GM19397 (cell line): ENCODE results near the gene RCL1.
"Not testable (repeated sequence)": the region's sequence is repeated elsewhere in the genome, so short reads cannot be mapped to it uniquely, and the experiment has no call there.

Experiments used
- ATAC-seq: cut with Tn5 transposase; IDR thresholded peaks from one replicate; pipeline ENCODE4 v1.9.1; 2021; ENCODE audit warnings: mild to moderate bottlenecking, moderate library complexity; ENCODE audit not compliant: unreplicated experiment

Gene RCL1

DNA sequence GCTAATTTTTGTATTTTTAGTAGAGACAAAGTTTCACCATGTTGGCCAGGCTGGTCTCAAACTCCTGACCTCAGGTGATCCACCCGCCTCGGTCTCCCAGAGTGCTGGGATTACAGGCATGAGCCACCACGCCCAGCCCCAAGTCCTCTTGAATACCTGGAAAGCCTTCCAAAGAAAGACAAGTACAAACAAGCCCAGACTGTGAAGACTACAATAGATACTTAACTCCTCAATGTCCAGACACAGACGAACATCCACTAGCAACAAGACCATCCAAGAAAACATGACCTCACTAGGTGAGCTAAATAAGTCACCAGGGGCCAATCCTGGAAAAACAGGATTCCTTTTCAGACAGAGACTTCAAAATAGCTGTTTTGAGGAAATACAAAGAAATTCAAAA, 9.6 kb upstream of the RCL1 start:
- not testable (repeated sequence) for ATAC-seq

- ATAC-seq: no peak
These were observed 8.3 kb upstream of the RCL1 start for GRCh38 chr9:4784403-4784802.

DNA sequence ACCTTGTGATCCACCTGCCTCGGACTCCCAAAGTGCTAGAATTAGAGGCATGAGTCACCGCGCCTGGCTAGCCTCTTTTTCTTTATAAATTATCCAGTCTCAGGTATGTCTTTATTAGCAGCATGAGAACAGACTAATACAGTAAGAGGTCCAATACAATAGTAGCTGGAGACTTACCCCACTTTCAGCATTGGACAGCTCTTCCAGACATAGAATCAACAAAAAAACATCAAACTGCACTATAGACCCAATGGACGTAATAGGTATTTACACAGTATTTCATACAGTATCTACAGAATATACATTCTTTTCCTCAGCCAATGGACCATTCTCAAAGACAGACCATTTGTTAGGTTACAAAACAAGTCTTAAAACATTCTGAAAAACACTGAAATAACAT, 6.1 kb upstream of the RCL1 start:
- ATAC-seq: no peak

GRCh38 chr9:4787876-4788275, 4.9 kb upstream of the RCL1 start:
- no peak for ATAC-seq

- no peak for ATAC-seq
These were observed 4.0 kb upstream of the RCL1 start for GRCh38 chr9:4788703-4789102.

GRCh38 chr9:4792054-4792571, 631 bp upstream of the RCL1 start:
- ATAC-seq: peak; percentile 25

DNA sequence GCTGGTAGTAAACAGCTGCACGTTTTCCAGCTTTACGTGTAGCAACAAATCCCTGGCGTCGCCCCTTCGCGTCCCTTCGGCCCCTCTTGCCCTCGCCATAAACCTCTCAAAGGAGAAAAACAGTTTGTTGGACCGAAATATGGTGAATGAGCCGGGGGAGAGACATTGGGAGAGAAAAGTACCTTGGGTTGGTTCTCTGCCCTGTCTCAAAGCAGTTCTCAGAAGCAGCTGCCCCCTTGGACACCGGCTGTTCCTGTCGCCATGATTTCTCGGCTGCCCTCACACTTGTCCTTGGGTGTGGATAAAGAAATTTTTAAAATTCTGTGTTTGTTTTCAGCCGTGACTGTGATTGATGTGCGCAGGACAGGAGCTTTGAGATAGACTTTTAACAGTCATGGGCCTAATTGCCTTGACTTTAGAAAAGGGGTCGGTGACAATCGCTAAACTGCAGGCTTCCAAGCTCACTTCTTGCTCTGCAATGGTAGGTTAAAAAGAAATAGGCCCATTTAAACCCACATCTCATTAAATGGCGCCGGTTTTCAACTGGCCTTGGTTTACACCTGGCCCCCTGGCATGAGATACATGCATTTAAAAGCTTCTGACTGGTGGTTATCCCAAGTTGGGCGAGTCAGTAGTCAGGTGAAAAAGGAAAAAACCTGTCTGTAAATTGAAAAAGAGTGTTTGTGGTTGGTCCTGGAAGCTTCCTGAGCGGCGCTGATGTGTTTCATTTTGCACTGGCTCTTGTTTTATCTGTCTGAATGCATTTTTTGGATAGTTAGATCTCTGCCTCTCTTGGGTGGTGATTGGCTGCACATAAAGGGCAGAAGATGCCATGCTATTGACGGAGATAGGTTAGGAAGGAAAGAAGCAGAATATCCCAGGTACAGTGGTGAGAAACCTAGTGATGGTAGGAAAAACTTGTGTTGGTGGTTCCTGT, 983 bp downstream of the RCL1 start:
- ATAC-seq: no peak

- no peak for ATAC-seq
These were observed 1.9 kb downstream of the RCL1 start for GRCh38 chr9:4794691-4795090.

- ATAC-seq: not testable (repeated sequence)
These were observed 2.4 kb downstream of the RCL1 start for GRCh38 chr9:4795108-4795507.

DNA sequence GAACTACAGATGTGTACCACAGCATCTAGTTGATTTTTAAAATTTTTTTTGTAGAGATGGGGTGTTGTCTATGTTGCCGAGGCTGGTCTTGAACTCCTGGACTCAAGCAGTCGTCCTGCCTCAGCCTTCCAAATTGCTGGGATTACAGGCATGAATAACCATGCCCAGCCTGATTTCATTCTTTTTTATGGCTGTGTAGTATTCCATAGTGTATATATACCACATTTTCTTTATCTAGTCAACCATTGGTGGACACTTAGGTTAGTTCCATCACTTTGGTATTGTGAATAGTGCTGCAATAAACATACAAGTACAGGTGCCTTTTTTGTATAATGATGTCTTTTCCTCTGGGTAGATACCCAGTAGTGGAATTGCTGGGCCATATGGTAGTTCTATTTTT, 3.8 kb downstream of the RCL1 start:
- no peak for ATAC-seq

- no peak for ATAC-seq
These were observed 4.5 kb downstream of the RCL1 start for GRCh38 chr9:4796988-4797853.

- ATAC-seq: no peak
These were observed 5.1 kb downstream of the RCL1 start for GRCh38 chr9:4797854-4798150.

DNA sequence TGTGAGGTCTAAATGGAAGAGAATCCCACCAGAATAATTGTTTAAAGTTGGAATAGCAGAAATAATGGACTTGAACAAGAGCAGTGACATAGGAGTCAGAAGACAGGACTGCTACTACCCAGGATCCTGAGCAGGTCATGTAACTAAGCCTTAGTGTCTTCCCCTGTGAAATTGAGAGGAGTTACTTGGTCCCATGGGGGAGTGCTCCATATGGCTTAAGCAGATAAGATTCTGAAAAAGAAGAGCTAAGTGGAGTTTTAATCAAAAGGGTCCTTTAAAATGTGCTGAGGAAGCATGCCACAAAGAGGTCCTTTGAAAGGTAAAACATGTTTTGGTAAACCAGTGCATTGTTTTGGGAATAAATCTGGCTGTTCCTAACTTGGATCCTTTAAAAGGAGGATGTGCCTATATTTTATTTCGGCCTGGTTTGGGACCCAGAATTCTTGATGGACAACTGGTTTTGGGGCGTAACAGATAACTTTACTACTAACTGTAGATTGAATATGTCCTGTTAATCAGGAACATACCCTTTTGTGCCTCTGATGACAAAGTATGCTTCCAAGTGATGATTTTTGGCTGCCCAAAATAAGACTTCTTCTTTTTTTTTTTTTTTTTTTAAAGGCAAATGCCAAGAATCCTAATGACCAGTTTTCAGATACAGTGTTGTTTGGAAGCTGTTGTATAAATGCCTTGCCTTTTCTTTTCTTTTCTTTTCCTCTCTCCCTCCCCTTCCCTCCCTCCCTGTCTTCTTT, 5.7 kb downstream of the RCL1 start:
- no peak for ATAC-seq

GRCh38 chr9:4799033-4799430, 6.3 kb downstream of the RCL1 start:
- ATAC-seq: no peak

GRCh38 chr9:4799775-4800174, 7.0 kb downstream of the RCL1 start:
- no peak for ATAC-seq

DNA sequence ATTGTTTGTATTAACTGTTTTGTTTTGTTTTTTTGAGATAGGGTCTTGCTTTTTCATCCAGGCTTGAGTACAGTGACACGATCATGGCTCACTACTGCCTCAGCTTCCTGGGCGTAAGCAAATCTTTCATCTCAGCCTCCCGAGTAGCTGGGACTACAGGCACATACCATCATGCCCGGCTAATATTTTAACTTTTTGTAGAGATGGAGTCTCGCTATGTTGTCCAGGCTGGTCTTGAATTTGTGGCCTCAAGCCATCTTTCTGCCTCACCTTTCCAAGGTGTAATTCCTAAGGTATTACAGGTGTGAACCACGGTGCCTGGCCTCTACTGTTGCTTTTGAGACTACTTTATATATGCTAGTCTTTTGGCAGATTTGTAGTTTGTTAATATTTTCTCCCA, 8.4 kb downstream of the RCL1 start:
- ATAC-seq: no peak

GRCh38 chr9:4803670-4804530, 11.2 kb downstream of the RCL1 start:
- ATAC-seq: no peak

DNA sequence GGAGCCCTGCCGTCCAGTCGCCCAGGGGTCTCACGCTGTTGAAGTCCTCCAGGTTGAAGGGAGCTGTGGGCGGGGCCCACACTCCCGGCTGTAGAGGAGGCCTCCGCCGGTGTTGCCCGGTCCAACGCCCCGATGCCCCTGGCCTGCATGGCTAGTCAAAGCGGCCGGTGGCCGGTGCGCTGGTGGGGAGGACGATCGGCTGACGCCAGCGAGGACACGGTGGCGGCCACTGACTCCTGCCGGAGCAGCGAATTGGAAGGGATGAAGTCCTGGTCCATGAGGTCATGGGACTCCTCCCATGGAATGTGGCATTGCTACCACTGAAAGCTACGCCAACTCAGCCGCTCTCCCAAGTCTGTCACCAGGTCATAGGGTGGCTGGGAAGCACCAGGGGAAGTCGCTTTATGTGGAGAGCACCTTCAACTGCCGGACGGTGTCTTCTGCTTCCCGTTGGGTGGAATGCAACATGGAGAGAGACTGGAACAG, 11.8 kb downstream of the RCL1 start:
- ATAC-seq: no peak

GRCh38 chr9:4805191-4805918, 12.6 kb downstream of the RCL1 start:
- no peak for ATAC-seq
